K562 (cell line): ENCODE results near the gene CSMD2. TPM values are rescaled to one million over a fixed set of nuclear protein-coding genes. Genes with fewer than 3 reads are reported as not detected.

ENCODE experiments used
- ATAC-seq: fragments of 200-7000 bp; cut with Tn5 transposase; 3 replicates; pipeline ENCODE4 v1.9.1; 2020; ENCODE audit warnings: moderate library complexity
- BruUV-seq: library from RNA; stranded (reverse); fragments of 400-500 nt; replicated peaks from 2 replicates; lab custom pipeline; 2021; lab: Mats Ljungman, UMichigan
- CTCF ChIA-PET: fragments of 300-600 bp; formaldehyde crosslinking; extraction: SDS; loops from one replicate; lab custom pipeline; 2021; ENCODE audit warnings: low intra/inter-chr PET ratio; lab: Yijun Ruan, JAX
- POLR2A ChIA-PET: fragments of 300-600, 350-650 bp; sonication (Branson Sonifier 250); formaldehyde crosslinking; extraction: SDS; loops from one replicate; lab custom pipeline; 2021; ENCODE audit warnings: antibody characterized with exemption, inconsistent platforms; lab: Yijun Ruan, JAX
- DNase-seq, 4 experiments: peaks; one replicate each; pipeline versions ENCODE4 v3.0.0 to v3.0.0-alpha.2; 2011 to 2018; ENCODE audit warnings: low spot score in 3 of 4, mixed read lengths in 3 of 4; ENCODE audit errors: extremely low read depth in 1 of 4
- FAIRE-seq: peaks from 2 replicates; lab custom pipeline; 2011; peaks lifted over from hg19 to GRCh38; lab: Jason Lieb, UNC
- H2AFZ ChIP-seq: 2 replicates; pipeline ENCODE4 v1.6.0; 2011; ENCODE audit warnings: low read depth, low read length, control low read depth, inconsistent platforms
- H3K27ac ChIP-seq: fragments of 200-600 bp; 3 replicates; pipeline ENCODE4 v1.8.0; 2011; ENCODE audit warnings: low read depth, mild to moderate bottlenecking, control low read depth, inconsistent platforms, low read length, moderate library complexity, mixed read lengths; ENCODE audit errors: extremely low read depth
- H3K27me3 ChIP-seq, 2 experiments: fragments of 300-600 bp in 1 of 2; 2 replicates in 1 of 2; 3 replicates in 1 of 2; pipeline versions ENCODE4 v1.6.0 to v1.8.0; 2011; ENCODE audit warnings: inconsistent platforms in 2 of 2, low read length in 2 of 2, mild to moderate bottlenecking in 1 of 2, mixed read lengths in 1 of 2, moderate library complexity in 1 of 2; ENCODE audit not compliant: control insufficient read depth in 2 of 2, insufficient read depth in 2 of 2
- H3K36me3 ChIP-seq: fragments of 300-600 bp; 3 replicates; pipeline ENCODE4 v1.8.0; 2011; ENCODE audit warnings: mild to moderate bottlenecking, low read length, inconsistent platforms; ENCODE audit not compliant: control insufficient read depth, insufficient read depth
- H3K4me1 ChIP-seq, 2 experiments: fragments of 200-600 bp in 1 of 2; replicated peaks in 1 of 2; 2 replicates in 1 of 2; 3 replicates in 1 of 2; pipeline versions ENCODE4 v1.5.1 to v1.8.0; 2011; ENCODE audit warnings: inconsistent platforms in 2 of 2, low read length in 2 of 2, mild to moderate bottlenecking in 1 of 2, mixed read lengths in 1 of 2, moderate library complexity in 1 of 2; ENCODE audit not compliant: control insufficient read depth in 2 of 2, insufficient read depth in 2 of 2
- H3K4me2 ChIP-seq: 2 replicates; pipeline ENCODE4 v1.6.1; 2011; ENCODE audit warnings: low read length, control low read depth, inconsistent platforms, mixed read lengths; ENCODE audit not compliant: insufficient read depth
- H3K4me3 ChIP-seq: fragments of 200-600 bp; sonication (generic), shearing (Covaris generic); 2 replicates; pipeline ENCODE4 v1.5.1; 2016; ENCODE audit warnings: control low read depth, inconsistent platforms
- H3K79me2 ChIP-seq: fragments of 200-600 bp; 3 replicates; pipeline ENCODE4 v1.8.0; 2011; ENCODE audit warnings: low read length, inconsistent platforms; ENCODE audit not compliant: control insufficient read depth, insufficient read depth
- H3K9ac ChIP-seq, 2 experiments: 2 replicates each; pipeline versions ENCODE4 v1.6.0 to v1.6.1; 2011; ENCODE audit warnings: low read depth in 2 of 2, low read length in 2 of 2, control low read depth in 1 of 2, inconsistent platforms in 1 of 2, mild to moderate bottlenecking in 1 of 2, mixed read lengths in 1 of 2; ENCODE audit not compliant: insufficient read depth in 1 of 2
- H3K9me1 ChIP-seq: one replicate; pipeline ENCODE4 v1.6.0; 2011; ENCODE audit warnings: inconsistent platforms, mild to moderate bottlenecking, low read length, moderate library complexity; ENCODE audit not compliant: control insufficient read depth, insufficient read depth
- H3K9me3 ChIP-seq: replicated peaks from 2 replicates; pipeline ENCODE4 v1.5.1; 2011; ENCODE audit warnings: low read depth, low read length, inconsistent platforms; ENCODE audit not compliant: control insufficient read depth, insufficient read depth
- H4K20me1 ChIP-seq: replicated peaks from 2 replicates; pipeline ENCODE4 v1.6.1; 2011; ENCODE audit warnings: low read length, inconsistent platforms, mixed read lengths; ENCODE audit not compliant: control insufficient read depth, insufficient read depth
- GATAD2A ChIP-seq: fragments of 450-650 bp; IDR thresholded peaks from 2 replicates; pipeline ENCODE4 v1.6.1; 2017
- YBX1 ChIP-seq: fragments of 450-650 bp; IDR thresholded peaks from 2 replicates; pipeline ENCODE4 v1.7.1; 2016; ENCODE audit warnings: mild to moderate bottlenecking
- ZNF24 ChIP-seq: fragments of 450-650 bp; IDR thresholded peaks from 2 replicates; pipeline ENCODE4 v1.6.1; 2016
- WGBS: fragments of 100-300 bp; shearing (Covaris generic); methylation state at CpG from one replicate; pipeline ENCODE4 v1.1.6; 2016; ENCODE audit warnings: low coverage, mixed read lengths; ENCODE audit not compliant: insufficient coverage; ENCODE audit errors: missing lambda C conversion rate; 5-methylcytosine and 5-hydroxymethylcytosine counted together
- in situ Hi-C: fragments of 300-500 bp; cut with MboI; formaldehyde crosslinking; loops from 4 replicates; pipeline ENCODE4 v1.15.0; 2018; ENCODE audit warnings: inconsistent platforms, mixed read lengths
- intact Hi-C: fragments of 100-400 bp; cut with micrococcal nuclease; formaldehyde crosslinking; loops from 2 replicates; pipeline ENCODE4 v1.14.2; 2022
- polyA plus RNA-seq, 8 experiments: library from polyadenylated mRNA; depleted of rRNA in 4 of 8; stranded (reverse) in 5 of 8; unstranded in 3 of 8; fragments of >200 nt; fragmentation: Nextera tagmentation in 2 of 8; fragmentation: Illumina TruSeq in 1 of 8; extraction: Ambion mirVana in 2 of 8; extraction: Trizol in 1 of 8; gene quantifications; 2 replicates each; pipeline versions ENCODE4 v1.2.1 to v1.2.3, GENCODE V29; 2011 to 2014; ENCODE audit warnings: inconsistent platforms in 1 of 8, missing spikeins in 1 of 8
- total RNA-seq, 7 experiments: library from RNA; depleted of rRNA in 6 of 7; stranded (reverse); fragments of >200 nt in 6 of 7; fragmentation: Illumina TruSeq in 2 of 7; extraction: Trizol in 2 of 7; gene quantifications; 2 replicates each; pipeline versions ENCODE4 v1.2.1 to v1.2.3, GENCODE V29; 2011 to 2021; ENCODE audit warnings: low replicate concordance in 1 of 7
- TF ChIP-seq, protein P1 (sequence below), 2 experiments: fragments of 450-650 bp in 1 of 2; sonication (generic) in 1 of 2; formaldehyde crosslinking in 1 of 2; IDR thresholded peaks in 1 of 2; conservative IDR thresholded peaks in 1 of 2; 2 replicates each; pipeline versions ENCODE4 v1.6.1 to v1.8.1; 2016 to 2023; ENCODE audit warnings: mild to moderate bottlenecking in 2 of 2, moderate library complexity in 2 of 2, inconsistent platforms in 1 of 2, missing genetic modification reagents in 1 of 2

The CSMD2 gene
- total and polyA plus RNA-seq, 9 of the 15 experiments (the other 6 are each of a cell fraction or from before 2014, with no cell fraction given) = not detected

GRCh38 chr1:33709783-33710718, 455.0 kb downstream of the CSMD2 start:
- 0% methylated on average over 6 of the region's 6 CpGs for WGBS
- FAIRE-seq = no peak
- ATAC-seq = no peak
- H3K4me2 ChIP-seq = no peak overlapping the region
- H3K4me3 ChIP-seq = no peak overlapping the region
- BruUV-seq = no TSS peak
- no peaks in the 10 kb centered on the region for H3K9me3 ChIP-seq
- H3K9ac ChIP-seq = no peak overlapping the region
- intact Hi-C loops (no loop called here), in situ Hi-C loops (no loop called here)
- TF ChIP-seq ZNF24 (peak; percentile 57; the same call in 1 of the 2 replicates), GATAD2A (no peak), YBX1 (no peak)
- TF ChIP-seq, protein P1, sequence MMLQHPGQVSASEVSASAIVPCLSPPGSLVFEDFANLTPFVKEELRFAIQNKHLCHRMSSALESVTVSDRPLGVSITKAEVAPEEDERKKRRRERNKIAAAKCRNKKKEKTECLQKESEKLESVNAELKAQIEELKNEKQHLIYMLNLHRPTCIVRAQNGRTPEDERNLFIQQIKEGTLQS (IDR thresholded peaks at IDR 0.05) = no peak
- TF ChIP-seq, protein P1 (CRISPR knock-in tag; conservative IDR thresholded peaks at IDR 0.05) = no peak
- no peaks in the 10 kb centered on the region for H3K79me2 ChIP-seq
- no peak overlapping the region for H3K27ac ChIP-seq
- no peaks in the 10 kb centered on the region for H3K4me1 ChIP-seq
- no peak overlapping the region for H2AFZ ChIP-seq
- no peak for DNase-seq
- peaks cover 0 to 10% of the 10 kb centered on the region in 2 experiments; a peak in 1 of 5 replicates for H3K27me3 ChIP-seq
- CTCF ChIA-PET = no interaction called here
- POLR2A ChIA-PET = no interaction called here
- H4K20me1 ChIP-seq = no peaks in the 10 kb centered on the region
- no peaks in the 10 kb centered on the region for H3K9me1 ChIP-seq
- H3K36me3 ChIP-seq = no peaks in the 10 kb centered on the region
